HG03460 (cell line): ENCODE data around the gene LRP5.
"Not testable (repeated sequence)": the region's sequence is repeated elsewhere in the genome, so short reads cannot be mapped to it uniquely, and the experiment has no call there.

Experiments used
- ATAC-seq: cut with Tn5 transposase; IDR thresholded peaks from one replicate; pipeline ENCODE4 v1.9.1; 2021; ENCODE audit not compliant: unreplicated experiment

The LRP5 gene

GRCh38 chr11:68460741-68461574 is 148.6 kb downstream of the LRP5 start, which contains the start of gene PPP6R3:
Gene PPP6R3, plus strand, starts transcription at chr11:68460752. Its CDS starts 76,913 bp downstream, at chr11:68537665.
- peak; percentile 28 for ATAC-seq

GRCh38 chr11:68461575-68461917 is 149.2 kb downstream of the LRP5 start:
- ATAC-seq = no peak

- no peak for ATAC-seq
Observed at GRCh38 chr11:68463714-68464113, 151.3 kb downstream of the LRP5 start.

- ATAC-seq = no peak
Observed at GRCh38 chr11:68467201-68467834, 154.9 kb downstream of the LRP5 start.

GRCh38 chr11:68468217-68468828 is 155.9 kb downstream of the LRP5 start:
- no peak for ATAC-seq

GRCh38 chr11:68469122-68469521 is 156.7 kb downstream of the LRP5 start:
- ATAC-seq = no peak

GRCh38 chr11:68469642-68470041 is 157.3 kb downstream of the LRP5 start:
- no peak for ATAC-seq

GRCh38 chr11:68470304-68470811 is 158.0 kb downstream of the LRP5 start:
- ATAC-seq = no peak

- no peak for ATAC-seq
Observed at GRCh38 chr11:68471360-68472340, 159.3 kb downstream of the LRP5 start.

- no peak for ATAC-seq
Observed at GRCh38 chr11:68472778-68473177, 160.4 kb downstream of the LRP5 start.

- ATAC-seq = no peak
Observed at GRCh38 chr11:68473693-68474092, 161.3 kb downstream of the LRP5 start.

- not testable (repeated sequence) for ATAC-seq
Observed at GRCh38 chr11:68475626-68476025, 163.2 kb downstream of the LRP5 start.

- ATAC-seq = no peak
Observed at GRCh38 chr11:68479390-68479789, 167.0 kb downstream of the LRP5 start.

- no peak for ATAC-seq
Observed at GRCh38 chr11:68480193-68480592, 167.8 kb downstream of the LRP5 start.

GRCh38 chr11:68480852-68481510 is 168.6 kb downstream of the LRP5 start:
- no peak for ATAC-seq

GRCh38 chr11:68481579-68482240 is 169.3 kb downstream of the LRP5 start:
- ATAC-seq = no peak

GRCh38 chr11:68488623-68489022 is 176.2 kb downstream of the LRP5 start:
- no peak for ATAC-seq

GRCh38 chr11:68495220-68495729 is 182.9 kb downstream of the LRP5 start:
- no peak for ATAC-seq

GRCh38 chr11:68495872-68496271 is 183.5 kb downstream of the LRP5 start:
- no peak for ATAC-seq
